GM20431 (cell line): ENCODE data around the gene PKD1L1.

Experiments used
- in situ Hi-C: fragments of 300-500 bp; cut with MseI, MboI; formaldehyde crosslinking; loops from one replicate; pipeline ENCODE4 v1.15.0; 2020; ENCODE audit warnings: low sequenced_read_pairs; ENCODE audit not compliant: unreplicated experiment

Gene PKD1L1

DNA sequence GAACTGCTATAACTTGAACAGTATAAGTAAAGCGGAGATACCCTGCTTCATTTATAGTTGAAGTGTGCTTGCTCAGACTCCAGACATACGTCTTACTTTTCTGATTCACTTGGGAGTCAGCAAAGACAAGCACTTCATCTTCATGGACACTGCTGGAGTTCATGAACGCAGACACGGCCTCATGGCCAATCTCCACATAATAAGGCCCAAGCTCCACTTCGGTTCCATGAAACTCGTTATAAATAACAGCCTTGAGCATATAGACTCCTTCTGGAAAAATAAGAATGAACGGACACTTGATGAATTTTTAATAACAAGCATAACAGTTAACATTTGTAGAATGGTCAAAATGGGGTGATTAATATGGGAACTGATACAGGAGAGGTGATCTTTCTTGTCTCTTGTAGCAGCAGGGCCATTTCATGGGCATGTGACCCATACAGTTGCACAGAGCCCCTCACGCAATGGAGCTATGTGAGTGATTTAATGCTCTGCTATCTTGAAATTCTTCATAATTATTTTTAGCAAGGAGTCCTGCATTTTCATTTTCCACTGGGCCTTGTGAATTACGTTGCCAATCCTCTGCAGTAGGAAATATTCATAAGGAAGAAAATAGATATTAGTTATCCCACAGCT, 40.2 kb downstream of the PKD1L1 start:
- in situ Hi-C loops, result no loop called here

DNA sequence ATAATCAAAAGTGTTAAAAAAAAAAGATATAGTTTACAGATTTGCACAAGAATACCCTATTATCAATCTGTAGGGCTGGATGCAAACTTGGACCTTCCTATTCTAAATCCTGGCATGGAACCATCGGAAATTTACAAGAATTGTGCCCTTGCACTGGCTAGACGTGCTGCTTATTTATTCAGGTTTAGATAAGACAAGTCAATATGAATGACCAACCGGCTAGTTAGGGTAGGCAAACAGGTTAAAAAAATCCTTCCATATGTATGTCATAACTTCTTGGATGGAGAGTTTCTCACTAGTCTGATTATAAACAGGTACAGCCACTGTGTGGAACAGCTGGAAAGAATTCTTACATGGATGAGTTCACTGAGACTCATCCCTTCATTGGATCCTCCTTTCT, 41.4 kb downstream of the PKD1L1 start:
- in situ Hi-C loops, result no loop called here

DNA sequence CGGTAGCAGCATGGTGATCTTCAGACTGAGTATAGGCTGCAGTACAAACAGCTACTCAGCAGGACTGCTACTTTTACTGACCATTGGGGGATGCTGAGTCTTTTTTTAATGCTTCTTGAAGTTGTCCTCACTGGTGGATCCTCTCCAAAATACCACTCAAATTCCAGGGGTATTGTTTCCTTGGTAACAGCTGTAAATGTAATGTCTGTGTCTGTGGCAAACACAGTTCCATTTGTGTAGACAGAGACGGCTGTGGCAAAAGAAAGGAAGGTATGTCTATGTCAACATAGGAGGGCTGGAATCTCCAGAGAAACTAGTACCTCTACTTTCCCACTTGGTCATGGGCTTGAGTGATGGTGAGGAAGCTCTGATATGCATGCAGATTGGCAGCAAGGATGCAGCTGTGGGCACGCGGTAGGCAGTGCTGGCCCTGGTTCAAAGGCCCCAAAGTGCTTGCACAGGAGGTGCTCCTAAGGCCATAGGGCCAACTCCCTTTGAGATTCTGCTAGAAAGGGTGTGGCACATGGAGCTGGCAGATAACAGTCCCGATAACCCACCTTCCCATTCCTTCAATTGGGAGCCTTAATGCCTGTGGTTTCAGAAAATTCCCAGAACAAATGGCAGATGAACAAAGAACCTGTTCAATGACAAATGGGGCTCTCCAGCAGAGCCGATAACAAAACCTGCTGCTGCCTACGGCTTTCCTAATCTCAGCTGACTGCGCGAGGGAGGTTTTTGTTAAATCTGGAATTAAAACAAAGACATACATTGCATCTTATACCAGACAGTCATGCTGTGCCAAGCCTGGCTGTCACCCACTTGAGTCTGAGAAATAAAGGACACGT, 43.0 kb downstream of the PKD1L1 start:
- in situ Hi-C loops, result no loop called here

DNA sequence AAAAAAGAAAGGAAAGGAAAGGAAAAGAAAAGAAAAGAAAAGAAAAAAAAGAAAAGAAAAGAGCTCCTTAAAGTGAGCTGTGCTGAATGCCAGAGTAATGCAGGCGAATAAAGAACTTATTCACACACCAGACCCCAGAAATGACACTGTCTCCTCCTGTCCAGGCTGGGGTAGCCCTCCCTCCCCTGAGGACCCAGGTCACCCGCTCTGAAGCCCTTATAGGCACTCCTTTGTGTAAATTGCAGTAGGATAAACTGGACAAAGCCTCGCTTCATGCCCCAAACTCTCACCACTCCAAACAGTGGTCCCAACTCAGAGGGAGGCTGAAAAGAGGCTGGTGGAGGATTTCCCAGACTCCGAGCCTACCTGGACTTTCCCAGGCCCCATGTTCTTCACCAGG, 46.3 kb downstream of the PKD1L1 start:
- in situ Hi-C loops, result no loop called here

DNA sequence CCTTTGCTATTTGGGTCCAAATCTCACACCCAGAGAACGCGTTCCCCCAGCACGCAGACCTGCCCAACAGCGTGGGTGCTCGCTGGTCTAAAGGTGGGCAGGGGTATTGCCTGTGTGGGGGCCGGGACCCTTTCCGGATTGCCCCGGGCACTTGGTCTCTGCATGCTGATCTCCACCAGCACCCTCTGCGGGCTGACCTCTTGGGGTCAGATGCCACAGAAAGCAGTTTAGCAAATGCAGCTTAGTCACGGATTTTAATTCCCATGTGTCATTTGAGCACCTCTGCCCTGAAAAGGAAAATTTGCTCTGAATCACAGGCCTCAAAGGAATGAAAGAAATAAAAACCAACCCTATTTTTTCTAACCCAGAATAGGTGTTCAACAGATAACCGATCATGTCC, 46.7 kb downstream of the PKD1L1 start:
- in situ Hi-C loops, result no loop called here

DNA sequence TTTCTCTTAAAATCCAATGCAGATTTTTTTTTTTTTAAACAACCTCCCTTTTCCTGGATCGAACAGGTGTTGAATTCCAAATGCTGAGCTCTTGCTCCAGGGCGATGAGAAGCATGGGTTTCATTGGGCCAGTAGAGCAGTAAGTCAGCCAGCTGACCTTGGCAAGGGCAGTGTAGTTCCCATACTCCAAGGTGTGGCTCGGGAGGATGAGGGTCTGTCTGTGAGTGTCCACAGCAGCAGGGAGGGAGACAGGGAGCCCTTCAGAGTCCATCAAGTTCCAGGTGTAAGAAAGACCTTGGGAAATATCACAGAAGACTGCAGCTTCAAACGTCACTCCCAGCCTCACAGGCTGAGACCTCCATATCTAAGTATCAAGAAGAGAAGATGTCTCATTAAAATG, 50.4 kb downstream of the PKD1L1 start:
- in situ Hi-C loops, result no loop called here

DNA sequence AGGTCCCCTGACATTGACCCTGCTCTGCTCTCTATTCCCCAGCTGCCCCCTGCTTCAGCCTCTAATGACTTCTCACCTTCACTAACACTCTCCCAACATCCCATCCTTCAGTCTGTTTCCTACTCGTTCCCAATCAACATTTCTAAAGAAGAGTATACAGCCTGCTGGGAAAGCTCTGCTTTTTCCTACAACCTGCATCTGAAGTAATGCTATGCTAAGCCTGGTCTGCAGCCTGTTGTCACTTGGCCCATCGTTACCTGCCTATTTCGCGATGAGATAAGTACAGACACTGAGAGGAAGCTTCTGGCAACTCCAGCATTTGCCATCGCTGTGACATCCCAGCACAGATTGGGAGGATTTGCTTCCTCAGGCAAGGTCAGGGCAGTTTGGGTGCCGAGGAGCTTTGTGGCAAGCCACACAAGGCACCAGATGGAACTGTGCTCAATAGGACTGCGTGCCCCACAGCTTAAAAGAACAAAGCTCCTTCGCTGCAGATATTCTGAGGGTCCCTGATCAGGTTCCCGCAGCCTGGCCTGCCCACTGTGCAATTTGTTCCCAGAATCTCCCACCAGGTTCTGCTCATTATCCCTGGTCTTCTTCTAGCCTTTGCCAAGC, 51.4 kb downstream of the PKD1L1 start:
- in situ Hi-C loops, result no loop called here

DNA sequence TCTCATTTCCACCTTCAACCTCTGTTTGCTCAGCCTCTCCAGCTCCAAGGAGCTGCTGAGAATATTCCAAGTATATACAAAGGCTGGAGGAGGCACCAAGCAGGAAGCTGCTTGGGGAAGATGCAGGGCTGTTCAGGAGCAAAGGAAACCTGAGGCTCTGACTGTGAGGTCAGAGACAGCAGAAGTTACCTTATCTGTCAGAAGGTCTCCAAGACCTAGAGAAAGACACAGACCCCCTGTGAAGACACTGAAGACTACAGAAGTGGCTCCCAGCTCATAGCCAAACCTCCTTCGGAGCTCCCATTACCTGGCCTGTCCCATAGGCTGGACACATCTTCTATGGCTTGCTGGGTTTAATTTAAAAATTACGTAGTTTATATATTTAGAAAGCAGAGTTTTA, 53.2 kb downstream of the PKD1L1 start:
- in situ Hi-C loops, result no loop called here

DNA sequence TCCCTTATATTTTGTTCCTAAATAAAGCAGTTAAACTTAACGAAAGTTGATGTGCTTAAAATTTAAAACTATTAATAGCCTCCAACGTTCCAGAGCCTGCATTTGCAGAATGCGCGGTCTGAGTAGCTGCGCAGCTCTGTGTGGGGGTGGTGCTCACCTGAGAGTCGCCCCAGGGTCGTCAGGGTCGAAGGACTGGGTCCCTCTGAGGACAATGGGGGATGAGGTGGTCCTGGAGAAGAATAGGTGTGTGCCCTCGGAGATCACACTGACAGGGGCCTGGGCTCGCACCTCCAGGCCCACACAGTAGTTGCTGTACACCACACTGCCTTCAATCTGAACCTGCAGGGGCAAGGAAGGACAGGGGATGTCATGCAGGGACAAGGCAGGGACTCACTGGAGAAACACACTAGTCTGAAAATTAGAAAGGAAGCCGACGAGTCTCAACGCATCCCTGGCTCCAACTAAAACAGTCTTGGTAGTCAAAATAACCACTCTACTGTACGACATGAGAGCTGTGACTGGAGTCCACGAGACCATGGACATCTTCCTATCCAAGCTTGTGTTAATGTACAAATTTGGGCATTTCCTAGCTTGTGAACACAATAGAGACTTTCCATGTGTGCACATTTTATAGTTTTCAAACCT, 54.4 kb downstream of the PKD1L1 start:
- in situ Hi-C loops, result no loop called here

DNA sequence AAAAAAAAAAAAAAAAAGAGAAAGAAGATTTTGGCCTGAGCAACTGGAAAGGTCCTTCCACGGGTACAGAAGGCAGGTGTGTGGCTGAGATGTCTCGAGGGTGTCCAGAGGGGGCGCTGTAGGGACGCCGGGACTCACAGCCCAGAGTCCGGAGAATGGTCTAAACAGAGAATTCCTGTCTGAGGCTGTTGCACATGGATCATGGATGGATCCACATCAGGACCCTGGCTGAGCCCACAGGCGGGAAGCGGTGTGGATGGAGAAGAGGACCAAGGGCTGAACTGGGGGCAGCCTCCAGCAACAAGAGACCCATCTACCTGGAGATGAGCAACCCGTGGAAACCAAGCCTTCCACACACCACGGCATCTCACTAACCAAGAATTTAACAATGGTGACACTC, 55.0 kb downstream of the PKD1L1 start:
- in situ Hi-C loops, result no loop called here

DNA sequence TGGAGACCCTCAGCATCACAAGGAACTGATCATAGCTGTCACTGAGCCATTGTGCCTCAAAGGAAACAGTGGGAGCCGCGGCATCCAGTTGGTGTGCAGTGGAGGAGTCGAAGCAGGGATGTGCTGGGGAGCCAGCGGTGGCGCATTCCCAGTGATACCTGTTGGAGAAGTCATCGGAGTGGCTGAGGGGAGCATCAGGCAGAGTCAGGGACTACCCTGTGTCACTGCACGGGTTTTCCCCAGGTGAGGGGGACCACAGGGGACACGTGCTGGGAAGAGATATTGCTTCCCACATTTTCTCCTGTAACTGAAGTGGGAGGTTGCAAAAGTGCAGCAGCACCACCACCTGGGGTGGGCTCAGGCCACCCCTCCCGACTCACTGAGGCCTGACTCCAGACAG, 57.7 kb downstream of the PKD1L1 start:
- in situ Hi-C loops, result no loop called here

DNA sequence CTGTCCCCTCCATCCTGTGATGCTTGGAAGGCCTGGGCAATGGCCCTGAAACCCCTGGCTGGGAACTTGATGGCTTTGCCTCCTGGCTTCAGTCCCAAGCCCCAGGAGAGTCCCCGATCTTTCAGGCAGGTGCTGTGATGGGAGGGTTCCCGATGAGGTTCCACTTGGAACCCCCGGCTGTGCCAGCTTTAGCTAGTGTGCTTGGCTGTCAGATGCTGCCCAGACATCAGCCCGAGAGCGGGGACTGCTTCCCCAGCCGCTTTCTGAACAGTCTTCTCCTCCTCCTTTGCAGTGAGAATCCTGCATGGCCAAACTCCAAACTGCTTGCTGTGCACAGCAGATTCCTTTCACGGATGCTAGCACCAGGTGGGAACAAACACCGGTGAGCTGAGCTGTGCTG, 58.1 kb downstream of the PKD1L1 start:
- in situ Hi-C loops, result no loop called here

DNA sequence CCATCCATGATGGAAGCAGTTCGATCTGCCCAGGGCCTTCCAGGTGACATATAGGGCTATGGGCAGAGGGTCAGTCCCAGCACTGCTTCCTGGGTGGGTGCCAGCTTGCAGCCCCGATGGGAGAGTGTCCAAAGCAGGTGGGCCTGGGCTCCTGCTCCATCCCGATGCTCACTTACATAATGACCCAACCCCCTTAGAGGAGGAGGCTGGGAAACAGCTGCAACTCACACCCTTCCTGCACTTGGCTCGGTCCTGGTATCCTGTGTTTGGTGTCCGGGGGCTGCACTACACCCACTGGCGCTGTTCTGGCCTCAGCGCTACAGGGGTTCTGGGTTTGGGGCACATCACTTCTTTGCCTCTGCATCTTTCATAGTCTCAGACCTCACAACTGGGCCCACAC, 58.5 kb downstream of the PKD1L1 start:
- in situ Hi-C loops, result no loop called here

DNA sequence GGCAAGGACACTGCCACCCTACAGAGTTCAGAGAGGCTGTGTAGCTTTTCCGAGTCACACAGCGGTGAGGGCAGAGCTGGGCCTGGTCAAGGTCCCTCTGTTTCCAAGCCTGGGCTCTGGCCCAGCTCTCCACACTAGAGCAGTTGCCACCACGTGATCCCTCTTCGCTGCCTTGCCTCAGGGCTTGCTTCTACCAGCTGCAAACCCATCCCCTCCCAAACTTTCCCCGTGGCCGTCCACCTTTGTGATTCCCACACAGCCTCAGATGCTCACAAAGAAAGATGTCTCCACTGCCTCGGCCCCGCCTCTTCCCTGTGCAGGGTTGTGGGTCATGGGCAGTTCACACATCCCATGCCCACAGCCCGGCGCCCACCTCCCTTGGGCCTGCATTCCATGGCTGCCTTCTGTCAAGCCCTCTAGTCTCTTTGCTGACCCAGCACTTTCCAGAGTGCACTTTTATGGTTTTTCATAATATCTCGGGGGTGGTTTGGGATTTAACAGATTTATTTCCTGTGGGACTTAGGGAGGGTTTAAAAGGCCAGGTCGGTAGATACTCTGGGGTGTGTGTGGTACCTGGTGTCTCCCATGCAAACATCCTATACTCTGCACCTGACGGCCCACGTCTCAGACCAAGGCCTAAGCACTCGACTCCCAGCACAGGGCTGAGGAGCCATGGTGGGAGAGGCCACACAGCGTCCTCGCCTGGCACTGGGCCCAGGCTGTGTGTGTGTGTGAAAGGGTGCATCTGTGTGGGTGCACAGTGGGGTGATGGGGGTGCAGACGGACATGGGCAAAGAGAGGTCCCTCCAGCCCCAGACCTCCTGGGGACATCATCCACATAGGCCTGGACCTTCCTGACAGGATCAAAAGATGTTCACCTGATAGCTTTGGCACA, 59.6 kb downstream of the PKD1L1 start:
- in situ Hi-C loops, result no loop called here

DNA sequence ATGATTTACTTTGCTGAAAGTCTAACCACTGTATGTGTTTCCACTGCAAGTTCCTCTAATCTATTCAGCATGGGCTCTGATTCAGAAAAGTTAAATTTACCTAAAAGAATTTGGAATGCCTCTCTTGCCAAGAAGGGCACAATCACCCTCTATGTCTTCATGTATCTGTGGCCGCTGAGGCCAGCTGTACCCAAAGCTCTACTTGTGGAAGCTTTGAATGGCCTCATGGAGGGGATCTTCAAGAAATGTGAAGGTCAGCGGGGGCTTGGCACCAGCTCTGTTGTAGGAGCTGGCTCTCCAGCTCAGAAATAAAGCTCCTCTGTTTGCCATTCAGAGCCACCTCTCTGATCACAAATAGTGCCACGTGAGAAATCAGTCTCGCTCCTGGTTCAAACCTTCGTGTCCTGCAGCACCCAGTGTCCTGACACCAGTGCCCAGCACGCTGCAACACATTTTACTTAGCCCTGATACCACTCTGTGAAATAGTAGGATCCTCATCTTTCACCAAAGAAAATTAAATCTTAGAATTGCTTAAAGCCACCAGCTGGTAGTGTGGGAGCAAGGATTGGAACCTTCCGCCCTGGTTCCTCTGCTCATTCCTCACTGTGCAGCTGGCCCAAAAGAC, 61.1 kb downstream of the PKD1L1 start:
- in situ Hi-C loops, result no loop called here

DNA sequence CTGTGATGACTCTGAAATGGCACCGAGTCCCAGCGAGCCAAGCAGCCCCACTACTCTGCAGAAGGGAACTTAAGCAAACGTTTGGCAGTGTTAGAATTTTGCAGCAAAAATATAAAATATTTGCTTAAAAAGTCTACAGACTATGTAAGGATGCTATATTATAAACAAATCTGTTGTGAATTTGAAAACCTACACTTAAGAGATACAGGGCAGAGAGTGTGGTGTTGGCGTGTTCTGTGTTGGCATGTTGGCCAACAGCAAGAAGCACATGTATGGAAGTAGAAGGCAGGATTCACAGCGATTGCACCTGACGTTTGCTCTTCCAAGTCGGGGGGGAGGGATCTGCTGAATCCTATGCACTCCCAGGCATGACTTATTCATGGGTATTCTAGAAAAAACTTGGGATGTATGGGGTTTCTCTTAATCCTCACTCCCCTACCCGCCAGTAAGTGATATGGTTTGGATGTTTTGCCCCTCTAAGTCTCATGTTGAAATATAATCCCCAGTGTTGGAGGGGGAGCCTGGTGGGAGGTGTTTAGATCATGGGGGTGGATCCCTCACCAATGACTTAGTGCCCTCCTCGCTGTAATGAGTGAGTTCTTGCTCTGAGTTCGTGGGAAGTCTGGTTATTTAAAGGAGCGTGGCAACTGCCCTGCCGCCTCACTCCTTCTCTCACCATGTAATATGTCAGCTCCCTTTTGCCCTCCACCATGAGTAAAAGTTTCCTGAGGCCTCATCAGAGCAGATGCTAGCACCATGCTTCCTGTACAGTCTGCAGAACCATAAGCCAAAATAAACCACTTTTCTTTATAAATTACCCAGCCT, 62.1 kb downstream of the PKD1L1 start:
- in situ Hi-C loops, result no loop called here

DNA sequence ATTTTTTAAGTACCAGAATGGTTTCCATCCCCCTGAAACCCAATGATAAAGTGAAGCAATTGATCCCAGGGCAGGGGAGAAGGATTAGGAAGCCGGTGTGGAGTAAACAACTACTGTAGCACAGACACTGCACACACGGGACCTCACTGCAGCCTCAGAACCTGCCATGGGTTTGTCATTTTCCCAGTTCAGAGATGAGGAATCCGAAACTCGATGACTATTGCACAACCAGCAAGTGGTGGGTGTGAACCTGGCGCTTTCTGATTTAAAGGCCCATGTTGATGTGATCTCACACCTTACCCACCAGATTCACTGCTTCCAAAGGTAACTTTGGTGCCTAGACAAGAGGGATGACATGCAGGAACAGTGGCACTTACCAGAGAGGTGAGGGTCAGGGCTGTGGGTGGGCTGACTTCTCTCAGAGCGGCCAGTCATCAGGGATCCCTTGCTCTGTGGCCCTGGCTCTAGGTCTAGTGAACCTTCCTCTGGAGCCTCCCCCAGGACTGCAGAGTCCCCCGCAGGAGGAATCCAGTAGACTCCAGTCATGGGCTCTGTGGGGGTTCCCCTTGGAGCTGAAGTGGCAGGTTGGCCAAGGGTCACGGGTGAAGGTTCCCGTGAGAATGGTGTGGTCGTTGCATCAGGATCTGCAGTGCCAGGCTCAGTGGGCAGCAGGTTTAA, 62.8 kb downstream of the PKD1L1 start:
- in situ Hi-C loops, result no loop called here

DNA sequence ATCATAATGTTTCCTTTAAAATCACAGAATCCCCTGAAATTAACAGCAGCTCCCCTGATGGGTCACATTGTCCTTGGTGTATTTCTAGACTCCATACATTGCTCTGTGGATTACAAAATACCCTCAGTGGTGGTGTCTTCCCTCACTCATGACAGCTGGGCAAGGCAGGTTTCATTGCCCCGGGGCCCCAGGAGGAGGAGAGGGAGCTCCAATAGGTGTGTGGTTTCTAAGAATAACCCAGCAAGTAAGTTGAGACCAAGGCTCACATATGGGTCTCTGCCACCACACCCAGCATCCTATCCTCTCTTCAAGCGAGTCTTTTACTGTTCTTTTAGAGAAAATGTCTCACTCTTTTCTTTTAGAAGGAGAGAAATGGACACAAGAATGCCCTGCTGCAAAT, 63.6 kb downstream of the PKD1L1 start:
- in situ Hi-C loops, result no loop called here
